Measurements from ENCODE around the gene MAP7D1. TPM values are rescaled to one million over a fixed set of nuclear protein-coding genes. Genes with fewer than 3 reads are reported as not detected.

The MAP7D1 gene
- total and polyA plus RNA-seq, 2 of the 13 experiments (the other 11 are each of a cell fraction or from before 2014, with no cell fraction given), result 5.6 to 7.2 TPM

GRCh38 chr1:36155408-36156328 lies at the start of gene MAP7D1 (continued):
- TF ChIP-seq ZNF816 (CRISPR knock-in tag; IDR thresholded peaks at IDR 0.05; ENCODE audit: borderline replicate concordance) (no peak), ZNF616 (CRISPR knock-in tag; IDR thresholded peaks at IDR 0.05; ENCODE audit: low read depth) (no peak), CENPT (CRISPR knock-in tag; IDR thresholded peaks at IDR 0.05; ENCODE audit: low read depth) (no peak), ZNF549 (CRISPR knock-in tag; IDR thresholded peaks at IDR 0.05) (no peak), ZNF136 (CRISPR knock-in tag; IDR thresholded peaks at IDR 0.05; ENCODE audit: low read depth) (no peak), ZNF747 (CRISPR knock-in tag; IDR thresholded peaks at IDR 0.05; ENCODE audit: borderline replicate concordance) (0 out of 2 replicates have a peak, but pooled peaks have one; percentile 1), MXD1 (CRISPR knock-in tag; IDR thresholded peaks at IDR 0.05) (peak; percentile 52; the same call in 1 of the 2 replicates), ZFP90 (CRISPR knock-in tag; IDR thresholded peaks at IDR 0.05; ENCODE audit: borderline replicate concordance) (no peak; the same call in 1 of the 2 replicates), ZBTB2 (CRISPR knock-in tag; IDR thresholded peaks at IDR 0.05; ENCODE audit: low read depth) (0 out of 2 replicates have a peak, but pooled peaks have one; percentile 33), PITX1 (CRISPR knock-in tag; IDR thresholded peaks at IDR 0.05) (peak; percentile 23; the same call in 1 of the 2 replicates), HDAC6 (IDR thresholded peaks at IDR 0.05; ENCODE audit: low read depth, low read length) (no peak), CBX1 (IDR thresholded peaks at IDR 0.05; ENCODE audit: low read depth) (no peak), ZNF160 (CRISPR knock-in tag; IDR thresholded peaks at IDR 0.05) (peak; percentile 22; the same call in 1 of the 2 replicates), USF2 (IDR thresholded peaks at IDR 0.05; ENCODE audit: low read depth, low read length) (no peak), USF2 (CRISPR knock-in tag; IDR thresholded peaks at IDR 0.05; ENCODE audit: borderline replicate concordance) (no peak), ZZZ3 (CRISPR knock-in tag; IDR thresholded peaks at IDR 0.05; ENCODE audit: borderline replicate concordance) (no peak), GATAD2A (CRISPR knock-in tag; IDR thresholded peaks at IDR 0.05) (peak; percentile 36; the same call in 1 of the 2 replicates), REL (CRISPR knock-in tag; conservative IDR thresholded peaks at IDR 0.05) (0 out of 2 replicates have a peak, but pooled peaks have one; percentile 46), ZNF121 (CRISPR knock-in tag; IDR thresholded peaks at IDR 0.05) (0 out of 2 replicates have a peak, but pooled peaks have one; percentile 12), SMAD9 (CRISPR knock-in tag; IDR thresholded peaks at IDR 0.05) (no peak), ZNF564 (CRISPR knock-in tag; IDR thresholded peaks at IDR 0.05) (no peak), HNRNPL (IDR thresholded peaks at IDR 0.05; ENCODE audit: low read depth, low read length) (no peak), ZBTB10 (CRISPR knock-in tag; IDR thresholded peaks at IDR 0.05; ENCODE audit: borderline replicate concordance) (peak; percentile 92; the same call in 1 of the 2 replicates)
